ENCODE measurements around the gene POLR3H. TPM values are rescaled to one million over a fixed set of nuclear protein-coding genes. Genes with fewer than 3 reads are reported as not detected.

POLR3H gene
- total and polyA plus RNA-seq, 10 of the 15 experiments (the other 5 are each of a cell fraction or from before 2014, with no cell fraction given): 3.5 to 62.7 (median 24.6) TPM

- no peak for TF ChIP-seq ZBTB4 (CRISPR knock-in tag; IDR thresholded peaks at IDR 0.05)
- no peak for TF ChIP-seq MYB (IDR thresholded peaks at IDR 0.05; ENCODE audit: borderline replicate concordance, low read depth, low read length)
- no peak for TF ChIP-seq GABPA (IDR thresholded peaks at IDR 0.05; ENCODE audit: low read depth)
- TF ChIP-seq PAX8 (IDR thresholded peaks at IDR 0.05): no peak
- no peak for TF ChIP-seq ZNF687 (IDR thresholded peaks at IDR 0.05)
- TF ChIP-seq ZBTB11 (CRISPR knock-in tag; IDR thresholded peaks at IDR 0.05): no peak
- no peak for TF ChIP-seq GATAD2B (conservative IDR thresholded peaks at IDR 0.05; ENCODE audit: low read depth)
- TF ChIP-seq, protein P1, sequence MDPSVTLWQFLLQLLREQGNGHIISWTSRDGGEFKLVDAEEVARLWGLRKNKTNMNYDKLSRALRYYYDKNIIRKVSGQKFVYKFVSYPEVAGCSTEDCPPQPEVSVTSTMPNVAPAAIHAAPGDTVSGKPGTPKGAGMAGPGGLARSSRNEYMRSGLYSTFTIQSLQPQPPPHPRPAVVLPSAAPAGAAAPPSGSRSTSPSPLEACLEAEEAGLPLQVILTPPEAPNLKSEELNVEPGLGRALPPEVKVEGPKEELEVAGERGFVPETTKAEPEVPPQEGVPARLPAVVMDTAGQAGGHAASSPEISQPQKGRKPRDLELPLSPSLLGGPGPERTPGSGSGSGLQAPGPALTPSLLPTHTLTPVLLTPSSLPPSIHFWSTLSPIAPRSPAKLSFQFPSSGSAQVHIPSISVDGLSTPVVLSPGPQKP (IDR thresholded peaks at IDR 0.05; ENCODE audit: low read depth, low read length): no peak
- no peak for TF ChIP-seq JUNB (IDR thresholded peaks at IDR 0.05)
- no peak for TF ChIP-seq YY1 (IDR thresholded peaks at IDR 0.05; ENCODE audit: low read depth, low read length)
- TF ChIP-seq ZNF217 (IDR thresholded peaks at IDR 0.05): no peak
- no peak for TF ChIP-seq SP1 (IDR thresholded peaks at IDR 0.05; ENCODE audit: low read depth, low read length)
Observed at GRCh38 chr22:41582694-41583093, 38.4 kb upstream of the POLR3H start (continued).

Measured in GM12878 (cell line).